DOHH2 (cell line): ENCODE results near the gene GFAP.

Experiments used
- H3F3A ChIP-seq: fragments of 200-600 bp; sonication (generic), shearing (Covaris generic); 2 replicates; pipeline ENCODE4 v1.6.0; 2016; ENCODE audit warnings: antibody characterized with exemption, mild to moderate bottlenecking; ENCODE audit not compliant: control insufficient read depth, insufficient read depth
- H3K27ac ChIP-seq: fragments of 200-600 bp; sonication (generic); 2 replicates; pipeline ENCODE4 v1.5.1; 2014; ENCODE audit warnings: low read depth, mild to moderate bottlenecking, low read length, moderate library complexity
- H3K27me3 ChIP-seq: fragments of 200-600 bp; sonication (generic); 2 replicates; pipeline ENCODE4 v1.6.1; 2014; ENCODE audit warnings: mild to moderate bottlenecking, low read length, mixed read lengths; ENCODE audit not compliant: control insufficient read depth
- H3K36me3 ChIP-seq: fragments of 200-600 bp; sonication (generic); 2 replicates; pipeline ENCODE4 v1.6.1; 2014; ENCODE audit warnings: mild to moderate bottlenecking, low read length, moderate library complexity, mixed read lengths; ENCODE audit not compliant: control insufficient read depth
- H3K4me1 ChIP-seq: fragments of 200-600 bp; sonication (generic); 2 replicates; pipeline ENCODE4 v1.6.1; 2014; ENCODE audit warnings: mild to moderate bottlenecking, low read length, mixed read lengths; ENCODE audit not compliant: control insufficient read depth
- H3K4me2 ChIP-seq: fragments of 200-600 bp; sonication (generic); 2 replicates; pipeline ENCODE4 v1.6.0; 2014; ENCODE audit warnings: mild to moderate bottlenecking, low read length, moderate library complexity
- H3K4me3 ChIP-seq: fragments of 200-600 bp; sonication (generic); 2 replicates; pipeline ENCODE4 v1.5.1; 2014; ENCODE audit warnings: mild to moderate bottlenecking, low read length, mixed read lengths
- H3K79me2 ChIP-seq: fragments of 200-600 bp; sonication (generic); 2 replicates; pipeline ENCODE4 v1.6.1; 2014; ENCODE audit warnings: mild to moderate bottlenecking, low read length, mixed read lengths; ENCODE audit not compliant: control insufficient read depth
- H3K9me2 ChIP-seq: fragments of 200-600 bp; sonication (generic); replicated peaks from 2 replicates; pipeline ENCODE4 v1.6.1; 2014; ENCODE audit warnings: mild to moderate bottlenecking, low read length, mixed read lengths; ENCODE audit not compliant: control insufficient read depth
- H3K9me3 ChIP-seq: fragments of 200-600 bp; sonication (generic); 2 replicates; pipeline ENCODE4 v1.6.1; 2014; ENCODE audit warnings: antibody characterized with exemption, low read length, mixed read lengths; ENCODE audit not compliant: control insufficient read depth, insufficient read depth
- H4K20me1 ChIP-seq: fragments of 200-600 bp; sonication (generic); 2 replicates; pipeline ENCODE4 v1.6.0; 2014; ENCODE audit warnings: low read depth, mild to moderate bottlenecking, antibody characterized with exemption, low read length, moderate library complexity; ENCODE audit not compliant: control insufficient read depth, insufficient read depth
- CTCF ChIP-seq: fragments of 200-600 bp; sonication (generic); IDR thresholded peaks from one replicate; pipeline ENCODE4 v1.5.1; 2014; ENCODE audit warnings: antibody characterized with exemption, mild to moderate bottlenecking, low read depth, low read length; ENCODE audit not compliant: poor library complexity, severe bottlenecking
- EZH2phosphoT487 ChIP-seq: fragments of 200-600 bp; sonication (generic); IDR thresholded peaks from 2 replicates; pipeline ENCODE4 v1.6.1; 2017; ENCODE audit warnings: borderline replicate concordance, mild to moderate bottlenecking, antibody characterized with exemption, low read length, moderate library complexity, mixed read lengths

The GFAP gene

GRCh38 chr17:44912763-44913544 is 2.3 kb downstream of the GFAP start:
- Histone ChIP-seq H3F3A (no peaks in the 10 kb centered on the region), H3K9me3 (no peaks in the 10 kb centered on the region), H3K4me1 (peaks cover 22% of the 10 kb centered on the region), H3K79me2 (no peaks in the 10 kb centered on the region), H3K4me3 (no peak overlapping the region), H3K36me3 (no peaks in the 10 kb centered on the region), H3K9me2 (no peaks in the 10 kb centered on the region), H3K27ac (no peak overlapping the region), H3K27me3 (peaks cover 46% of the 10 kb centered on the region), H4K20me1 (no peaks in the 10 kb centered on the region), H3K4me2 (no peak overlapping the region)
- no peak for TF ChIP-seq CTCF
- no peak for TF ChIP-seq EZH2phosphoT487

DNA sequence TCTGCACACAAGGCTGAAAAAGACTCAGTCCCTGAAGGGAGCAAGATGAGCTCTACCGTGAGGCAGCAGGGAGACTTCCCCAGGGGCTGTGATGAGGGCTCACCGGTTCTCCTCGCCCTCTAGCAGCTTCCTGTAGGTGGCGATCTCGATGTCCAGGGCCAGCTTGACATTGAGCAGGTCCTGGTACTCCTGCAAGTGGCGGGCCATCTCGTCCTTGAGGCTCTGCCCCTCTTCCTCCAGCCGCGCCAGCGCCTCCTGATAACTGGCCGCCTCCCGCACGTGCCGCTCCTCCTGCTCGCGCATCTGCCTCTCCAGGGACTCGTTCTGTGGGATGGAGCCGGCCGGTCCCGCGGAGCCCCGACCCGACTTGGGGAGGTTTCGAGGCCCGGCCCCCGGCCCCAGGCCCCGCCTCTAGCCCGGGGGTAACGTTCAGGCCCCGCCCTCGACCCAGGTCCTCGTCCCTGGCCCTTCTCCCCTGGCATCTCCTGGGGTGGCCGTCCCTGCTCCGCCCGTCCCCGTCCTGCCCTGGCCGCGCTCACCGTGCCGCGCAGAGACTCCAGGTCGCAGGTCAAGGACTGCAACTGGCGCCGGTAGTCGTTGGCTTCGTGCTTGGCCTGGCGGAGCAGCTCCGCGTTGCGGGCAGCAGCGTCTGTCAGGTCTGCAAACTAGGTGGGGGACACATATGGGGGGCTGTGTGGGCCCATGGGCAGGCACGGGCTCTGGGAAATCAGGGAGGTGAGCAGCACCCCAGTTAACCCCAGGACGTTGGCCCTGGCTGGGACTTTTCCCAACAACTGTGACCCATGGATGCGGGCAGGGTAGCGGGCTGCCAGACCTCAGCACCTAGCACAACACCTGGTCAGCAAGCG is 3.9 kb downstream of the GFAP start:
- Histone ChIP-seq H3K4me1 (peaks cover 22% of the 10 kb centered on the region), H3K4me2 (peak overlapping the region; percentile 55), H3K79me2 (no peaks in the 10 kb centered on the region), H3K4me3 (peak overlapping the region; percentile 32), H3K9me2 (no peaks in the 10 kb centered on the region), H3K27me3 (peaks cover 46% of the 10 kb centered on the region), H3K27ac (no peak overlapping the region), H3K36me3 (no peaks in the 10 kb centered on the region), H3F3A (no peaks in the 10 kb centered on the region), H3K9me3 (no peaks in the 10 kb centered on the region), H4K20me1 (no peaks in the 10 kb centered on the region)
- TF ChIP-seq CTCF, result peak; percentile 63
- peak; percentile 60; the same call in 1 of the 2 replicates for TF ChIP-seq EZH2phosphoT487

DNA sequence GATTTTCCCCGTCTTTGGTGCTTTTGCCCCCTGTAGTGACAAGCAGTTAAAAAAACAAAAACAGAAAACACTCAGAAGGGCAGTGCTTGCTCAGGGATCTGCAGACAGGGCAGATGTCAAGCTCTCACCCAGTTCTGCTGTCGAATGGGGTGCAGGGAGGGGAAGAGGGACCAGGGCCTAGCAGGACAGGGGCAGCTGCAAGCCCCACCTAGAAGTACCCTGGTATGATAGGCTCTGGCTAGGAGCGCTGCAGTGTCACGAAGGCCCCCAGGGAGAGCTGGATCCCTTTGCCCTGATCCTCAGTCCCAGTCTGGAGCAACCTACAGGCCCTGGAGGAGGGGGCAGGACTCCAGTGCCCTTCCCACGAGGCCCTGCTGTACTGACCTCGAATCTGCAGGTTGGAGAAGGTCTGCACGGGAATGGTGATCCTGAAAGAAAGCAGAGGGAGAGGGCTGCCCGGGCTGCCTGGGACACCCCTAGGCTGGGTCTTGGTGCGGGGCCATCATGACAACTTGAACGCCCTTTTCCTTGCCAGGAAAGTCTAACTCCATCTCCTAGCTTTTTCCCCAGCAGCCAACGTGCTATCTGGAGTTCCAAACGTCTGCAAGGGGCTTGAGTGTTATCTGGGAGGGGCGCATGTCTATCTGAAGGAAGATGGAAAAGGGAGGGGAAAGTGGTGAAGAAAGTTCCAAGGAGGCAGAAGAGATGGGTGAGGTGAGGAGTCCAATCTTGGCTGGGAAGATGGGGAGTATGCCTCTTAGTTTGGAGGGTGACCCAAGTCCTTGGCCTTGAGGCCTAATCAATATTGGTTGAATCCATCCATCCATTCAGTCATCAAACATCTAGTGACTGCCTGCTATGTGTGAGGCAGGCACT is 4.8 kb downstream of the GFAP start:
- Histone ChIP-seq H3K79me2 (no peaks in the 10 kb centered on the region), H3K9me2 (no peaks in the 10 kb centered on the region), H3K9me3 (no peaks in the 10 kb centered on the region), H3K27ac (no peak overlapping the region), H4K20me1 (no peaks in the 10 kb centered on the region), H3K4me3 (no peak overlapping the region), H3K36me3 (no peaks in the 10 kb centered on the region), H3K27me3 (peaks cover 47% of the 10 kb centered on the region), H3K4me1 (peaks cover 22% of the 10 kb centered on the region), H3F3A (no peaks in the 10 kb centered on the region), H3K4me2 (0 out of 2 replicates have a peak overlapping the region, but pooled peaks have one; percentile 55)
- no peak for TF ChIP-seq EZH2phosphoT487
- no peak for TF ChIP-seq CTCF
